CD4-positive, CD25-positive, alpha-beta regulatory T cell (primary cell): ENCODE data around the gene PSG3. TPM values are rescaled to one million over a fixed set of nuclear protein-coding genes. Genes with fewer than 3 reads are reported as not detected.
"Not testable (repeated sequence)": the region's sequence is repeated elsewhere in the genome, so short reads cannot be mapped to it uniquely, and the experiment has no call there.

Source experiments
- ATAC-seq, 2 donors: fragments of 150-1000 bp; cut with Tn5 transposase; one replicate each; pipeline ENCODE4 v1.10.0; 2021; ENCODE audit warnings: low read depth in 2 of 2, moderate number of reproducible peaks in 2 of 2, moderate library complexity in 1 of 2
- DNase-seq, 3 donors: peaks; one replicate each; pipeline versions ENCODE4 v3.0.0 to v3.0.0-alpha.2; 2012 to 2022; ENCODE audit warnings: mixed read lengths in 1 of 3
- H3K27ac ChIP-seq: one replicate; pipeline ENCODE4 v1.7.0; 2013; ENCODE audit warnings: mild to moderate bottlenecking, low read length; ENCODE audit not compliant: insufficient read depth, poor library complexity, severe bottlenecking
- H3K27me3 ChIP-seq: one replicate; pipeline ENCODE4 v1.7.0; 2013; ENCODE audit warnings: low read length; ENCODE audit not compliant: control insufficient read depth, insufficient read depth
- H3K36me3 ChIP-seq: one replicate; pipeline ENCODE4 v1.7.0; 2013; ENCODE audit warnings: mild to moderate bottlenecking, low read length, moderate library complexity; ENCODE audit not compliant: control insufficient read depth, insufficient read depth
- H3K4me1 ChIP-seq: 2 replicates; pipeline ENCODE4 v1.7.0; 2013; ENCODE audit warnings: mild to moderate bottlenecking, low read length; ENCODE audit not compliant: insufficient read depth, control insufficient read depth, poor library complexity, severe bottlenecking
- H3K4me3 ChIP-seq: one replicate; pipeline ENCODE4 v1.7.0; 2013; ENCODE audit warnings: low read depth, mild to moderate bottlenecking, low read length, moderate library complexity
- H3K9me3 ChIP-seq, 2 experiments: 1 replicate in 1 of 2; 2 replicates in 1 of 2; pipeline ENCODE4 v1.7.0; 2013; ENCODE audit warnings: low read length in 2 of 2, mild to moderate bottlenecking in 1 of 2, moderate library complexity in 1 of 2; ENCODE audit not compliant: control insufficient read depth in 2 of 2
- H3K27ac Mint-ChIP-seq, 3 donors: one replicate each; pipeline ENCODE4 v1.8.0; 2020 to 2022; ENCODE audit warnings: mild to moderate bottlenecking in 3 of 3, mixed read lengths in 3 of 3, moderate library complexity in 2 of 3
- H3K27me3 Mint-ChIP-seq: one replicate; pipeline ENCODE4 v1.8.0; 2022; ENCODE audit warnings: mild to moderate bottlenecking, mixed read lengths
- H3K36me3 Mint-ChIP-seq: one replicate; pipeline ENCODE4 v1.8.0; 2020; ENCODE audit warnings: mixed read lengths
- H3K4me1 Mint-ChIP-seq, 4 donors: one replicate each; pipeline ENCODE4 v1.8.0; 2020 to 2022; ENCODE audit warnings: mixed read lengths in 4 of 4, mild to moderate bottlenecking in 1 of 4
- H3K4me3 Mint-ChIP-seq, 4 donors: one replicate each; pipeline ENCODE4 v1.8.0; 2020 to 2022; ENCODE audit warnings: mild to moderate bottlenecking in 4 of 4, mixed read lengths in 4 of 4, moderate library complexity in 3 of 4
- H3K9me3 Mint-ChIP-seq, 7 donors: one replicate each; pipeline ENCODE4 v1.8.0; 2020 to 2022; ENCODE audit warnings: mixed read lengths in 7 of 7, mild to moderate bottlenecking in 3 of 7, moderate library complexity in 2 of 7
- polyA plus RNA-seq, 4 donors: library from polyadenylated mRNA; unstranded; fragments of 300-500 nt; fragmentation: Illumina TruSeq; gene quantifications; one replicate each; pipeline ENCODE4 v1.2.3, GENCODE V29; 2021
- total RNA-seq: library from RNA; stranded (reverse); gene quantifications from one replicate; pipeline ENCODE4 v1.2.3, GENCODE V29; 2022

Gene PSG3
- total and polyA plus RNA-seq, 5 donors from 2014 or later: 0.42 TPM; not detected in 4

DNA sequence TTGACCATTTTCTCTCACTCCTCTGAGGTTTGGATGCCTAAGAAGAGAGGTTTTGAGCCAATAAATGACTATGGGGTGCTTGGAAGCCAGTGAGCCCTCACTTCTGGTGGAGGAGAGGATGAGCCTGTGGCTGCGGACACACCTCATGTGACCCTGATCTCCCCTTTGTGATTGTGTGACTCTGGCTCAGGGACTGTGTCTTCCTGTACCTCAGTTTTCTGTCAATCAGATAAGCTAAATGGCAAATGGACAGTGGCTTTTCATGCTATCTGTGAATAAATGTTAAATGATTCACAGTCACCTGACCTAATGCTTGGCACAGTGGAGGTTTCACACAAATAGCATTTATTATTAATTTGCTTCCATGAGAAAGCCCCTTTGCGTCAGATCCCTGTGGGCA is 22.5 kb upstream of the PSG3 start:
- H3K4me3 ChIP-seq: no peak overlapping the region
- Mint-ChIP-seq H3K36me3 (no peaks in the 10 kb centered on the region), H3K9me3 (peaks cover 0 to 2% (median 0%) of the 10 kb centered on the region in 7 donors), H3K27me3 (no peaks in the 10 kb centered on the region), H3K4me1 (no peaks in the 10 kb centered on the region), H3K27ac (no peak overlapping the region), H3K4me3 (no peak overlapping the region)
- H3K4me1 ChIP-seq: no peaks in the 10 kb centered on the region
- H3K27me3 ChIP-seq: no peaks in the 10 kb centered on the region
- ATAC-seq (no peak), DNase-seq (no peak)
- H3K27ac ChIP-seq: no peak overlapping the region
- no peaks in the 10 kb centered on the region for H3K9me3 ChIP-seq
- no peaks in the 10 kb centered on the region for H3K36me3 ChIP-seq

GRCh38 chr19:42761924-42762295 is 21.6 kb upstream of the PSG3 start:
- not testable (repeated sequence) for H3K27me3 ChIP-seq, ATAC-seq, H3K9me3 Mint-ChIP-seq, H3K4me3 Mint-ChIP-seq, H3K27me3 Mint-ChIP-seq, H3K4me3 ChIP-seq, H3K36me3 ChIP-seq, H3K9me3 ChIP-seq, H3K27ac ChIP-seq, H3K4me1 Mint-ChIP-seq, H3K36me3 Mint-ChIP-seq, H3K4me1 ChIP-seq, DNase-seq, H3K27ac Mint-ChIP-seq

- H3K4me3 ChIP-seq, H3K4me3 Mint-ChIP-seq, H3K9me3 ChIP-seq, H3K4me1 Mint-ChIP-seq, ATAC-seq, DNase-seq, H3K4me1 ChIP-seq, H3K27me3 ChIP-seq, H3K36me3 ChIP-seq, H3K27me3 Mint-ChIP-seq, H3K27ac ChIP-seq, H3K27ac Mint-ChIP-seq, H3K9me3 Mint-ChIP-seq, H3K36me3 Mint-ChIP-seq: not testable (repeated sequence)
These were observed 21.0 kb upstream of the PSG3 start for GRCh38 chr19:42760954-42761923.

GRCh38 chr19:42758667-42759066 is 18.4 kb upstream of the PSG3 start:
- H3K36me3 Mint-ChIP-seq, H3K4me3 ChIP-seq, H3K27ac Mint-ChIP-seq, H3K36me3 ChIP-seq, DNase-seq, H3K9me3 Mint-ChIP-seq, H3K4me1 ChIP-seq, H3K4me3 Mint-ChIP-seq, H3K27me3 Mint-ChIP-seq, H3K27me3 ChIP-seq, H3K4me1 Mint-ChIP-seq, H3K27ac ChIP-seq, H3K9me3 ChIP-seq, ATAC-seq: not testable (repeated sequence)

DNA sequence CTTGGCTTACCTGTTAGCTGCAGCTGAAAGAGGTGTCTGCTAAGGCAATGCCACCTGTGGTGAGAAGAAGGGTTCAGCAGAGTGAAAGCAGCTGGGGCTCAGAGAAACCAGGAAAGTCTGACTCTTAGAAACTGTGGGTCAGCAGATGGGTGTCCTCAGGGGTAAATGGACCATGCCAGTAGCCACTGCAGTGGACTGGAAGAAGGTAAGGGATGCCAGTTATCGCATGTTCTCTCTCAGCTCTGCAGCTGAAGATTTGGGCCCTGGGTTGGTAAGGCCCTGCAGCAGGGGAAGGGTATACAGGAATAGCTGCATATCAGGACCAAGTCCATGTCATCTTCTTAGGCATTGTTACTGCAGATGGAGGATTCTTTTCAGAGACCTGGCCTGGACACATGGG is 12.0 kb upstream of the PSG3 start:
- not testable (repeated sequence) for H3K4me1 ChIP-seq, ATAC-seq, H3K9me3 Mint-ChIP-seq, H3K4me3 ChIP-seq, H3K36me3 Mint-ChIP-seq, H3K4me3 Mint-ChIP-seq, H3K27ac ChIP-seq, H3K27me3 ChIP-seq, H3K9me3 ChIP-seq, H3K27me3 Mint-ChIP-seq, H3K4me1 Mint-ChIP-seq, H3K36me3 ChIP-seq, H3K27ac Mint-ChIP-seq, DNase-seq

DNA sequence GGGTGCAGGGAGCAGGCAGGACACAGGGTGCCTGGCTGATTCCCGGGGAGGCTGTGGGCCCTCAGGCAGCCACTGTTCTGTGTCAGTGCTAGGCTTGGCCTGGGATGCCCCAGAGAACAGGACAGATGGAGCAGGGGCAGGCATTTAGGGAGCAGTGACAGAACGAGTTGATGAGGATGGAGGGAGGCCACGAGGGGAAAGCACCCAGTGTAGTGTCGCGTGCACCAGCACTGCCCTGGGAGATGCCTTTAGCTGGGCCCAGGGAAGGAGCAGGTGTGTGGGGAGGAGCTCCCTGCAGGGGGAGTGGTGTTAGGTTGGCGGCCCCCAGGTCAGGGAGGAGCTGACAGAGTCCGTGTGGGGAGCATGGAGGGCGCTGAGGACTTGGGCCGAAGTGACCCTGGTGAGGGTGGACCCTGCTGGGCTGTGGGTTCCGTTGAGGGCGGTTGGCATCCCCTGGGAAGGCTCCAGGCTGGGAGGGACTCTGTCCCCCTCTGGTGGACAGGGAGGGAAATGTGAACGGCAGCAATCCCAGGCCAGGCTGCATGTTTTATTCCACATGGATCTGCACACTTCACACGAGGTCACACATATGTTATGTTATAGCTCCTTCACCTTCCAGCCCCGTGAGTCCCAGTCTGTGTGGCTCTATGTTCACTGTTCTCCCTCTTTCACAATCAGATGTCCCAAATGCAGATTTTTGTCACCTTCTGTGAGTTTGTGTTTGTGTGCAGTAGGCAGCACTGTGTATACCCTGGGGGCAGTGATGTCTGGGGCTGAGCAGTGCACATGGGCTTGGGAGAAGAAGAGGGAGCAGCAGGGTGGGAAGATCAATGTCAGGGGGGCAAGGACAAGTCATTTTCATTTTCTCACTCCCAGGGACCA is 1.7 kb upstream of the PSG3 start:
- H3K36me3 Mint-ChIP-seq, H3K27me3 ChIP-seq, H3K4me1 ChIP-seq, H3K27ac ChIP-seq, H3K4me3 ChIP-seq, H3K36me3 ChIP-seq, DNase-seq, H3K4me3 Mint-ChIP-seq, H3K27ac Mint-ChIP-seq, H3K4me1 Mint-ChIP-seq, H3K9me3 ChIP-seq, ATAC-seq: not testable (repeated sequence)
- H3K27me3 Mint-ChIP-seq: peaks cover 18% of the 10 kb centered on the region
- peaks cover 0 to 11% (median 0%) of the 10 kb centered on the region in 7 donors for H3K9me3 Mint-ChIP-seq

DNA sequence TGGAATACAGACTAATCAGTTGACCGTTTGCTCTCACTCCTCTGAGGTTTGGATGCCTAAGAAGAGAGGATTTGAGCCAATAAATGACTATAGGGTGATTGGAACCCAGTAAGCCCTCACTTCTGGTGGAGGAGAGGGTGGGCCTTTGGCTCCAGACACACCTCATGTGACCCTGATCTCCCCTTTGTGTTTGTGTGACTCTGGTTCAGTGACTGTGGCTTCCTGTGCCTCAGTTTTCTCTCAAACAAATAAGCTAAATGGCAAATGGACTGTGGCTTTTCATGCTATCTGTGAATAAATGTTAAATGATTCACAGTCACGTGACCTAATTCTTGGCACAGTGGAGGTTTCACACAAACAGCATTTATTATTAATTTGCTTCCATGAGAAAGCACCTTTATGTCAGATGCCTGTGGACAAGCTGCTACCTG is 2.7 kb downstream of the PSG3 start:
- not testable (repeated sequence) for H3K27ac ChIP-seq, H3K9me3 Mint-ChIP-seq, H3K4me3 ChIP-seq, H3K36me3 ChIP-seq, H3K4me3 Mint-ChIP-seq, H3K36me3 Mint-ChIP-seq, H3K27ac Mint-ChIP-seq, H3K27me3 ChIP-seq, H3K4me1 Mint-ChIP-seq, H3K9me3 ChIP-seq, ATAC-seq, DNase-seq, H3K4me1 ChIP-seq
- peaks cover 18% of the 10 kb centered on the region for H3K27me3 Mint-ChIP-seq
